ENCODE measurements around the gene RGMB. TPM values are rescaled to one million over a fixed set of nuclear protein-coding genes. Genes with fewer than 3 reads are reported as not detected.

Gene RGMB
- total and polyA plus RNA-seq, 2 donors (not counting 3 experiments of a cell fraction or from before 2014, with no cell fraction given) = 15.0 to 31.3 TPM

DNA sequence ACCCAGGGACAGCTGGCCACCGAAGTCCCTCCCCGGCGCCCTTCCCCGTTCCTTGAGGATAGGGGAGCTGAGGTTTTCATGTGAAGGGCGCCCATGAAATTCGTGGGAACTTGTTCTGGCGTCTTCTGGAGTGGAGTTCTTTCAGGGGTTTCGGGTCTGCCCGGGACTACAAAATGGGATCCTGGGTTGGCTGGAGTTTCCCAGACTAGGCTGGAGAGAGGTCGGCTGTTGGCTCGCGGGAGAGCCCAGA is 3.6 kb upstream of the RGMB start:
- peak overlapping the region; percentile 73 for H3K27ac ChIP-seq (ENCODE audit: insufficient read depth, low read depth, low read length)
- H3K4me3 ChIP-seq (replicated peaks in 1 of 3; ENCODE audit: insufficient read depth in 1 of 3, low read depth in 1 of 3, low read length in 3 of 3) = peak overlapping the region; percentile 70 to 96 (median 90)
- ChIA-PET CTCF (interaction anchor here (1.1 to 7.2 kb wide), 15 partner anchors 10 to 1538 kb away, joined by 3 to 94 read pairs (median 12); no protein-coding TSS in a partner anchor), POLR2A (no interaction called here)
- no TSS peak for BruUV-seq (replicated peaks)
- H3K9me3 ChIP-seq (replicated peaks; ENCODE audit: control insufficient read depth, insufficient read depth, low read length) = no peaks in the 10 kb centered on the region
- no peaks in the 10 kb centered on the region for H3K36me3 ChIP-seq (ENCODE audit: control insufficient read depth in 2 of 2, extremely low read depth in 1 of 2, insufficient read depth in 2 of 2, low read length in 2 of 2)
- peak overlapping the region; percentile 87 for H3K9ac ChIP-seq (replicated peaks; ENCODE audit: extremely low read depth, insufficient read depth, low read length)
- no peaks in the 10 kb centered on the region for H3K27me3 ChIP-seq (ENCODE audit: control insufficient read depth in 2 of 2, insufficient read depth in 2 of 2, low read length in 2 of 2)
- H4K20me1 ChIP-seq (replicated peaks; ENCODE audit: control insufficient read depth, extremely low read depth, insufficient read depth, low read length) = no peaks in the 10 kb centered on the region
- dilution Hi-C loops (cut with MboI; ENCODE audit: extremely low pct_ligation_motif_present, low sequenced_read_pairs) = no loop called here
- DNase-seq (ENCODE audit: low read depth, low spot score) = peak; percentile 56
- H3K4me1 ChIP-seq (ENCODE audit: control insufficient read depth, extremely low read depth, insufficient read depth, low read length) = peaks cover 20% of the 10 kb centered on the region
- FAIRE-seq = no peak
- TF ChIP-seq, protein P1, sequence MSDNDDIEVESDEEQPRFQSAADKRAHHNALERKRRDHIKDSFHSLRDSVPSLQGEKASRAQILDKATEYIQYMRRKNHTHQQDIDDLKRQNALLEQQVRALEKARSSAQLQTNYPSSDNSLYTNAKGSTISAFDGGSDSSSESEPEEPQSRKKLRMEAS (IDR thresholded peaks at IDR 0.05; ENCODE audit: insufficient read depth, insufficient read length) = no peak
- TF ChIP-seq POLR2AphosphoS5 (IDR thresholded peaks at IDR 0.05; ENCODE audit: insufficient read depth, low read depth, low read length) (no peak), GATA2 (IDR thresholded peaks at IDR 0.05; ENCODE audit: insufficient read depth, insufficient read length, low read depth, low read length) (no peak), POLR2A (IDR thresholded peaks at IDR 0.05; ENCODE audit: low read depth, low read length) (no peak), EZH2 (IDR thresholded peaks at IDR 0.05; ENCODE audit: borderline replicate concordance, low read depth, low read length, severe bottlenecking) (no peak), FOS (IDR thresholded peaks at IDR 0.05; ENCODE audit: borderline replicate concordance, insufficient read depth, low read length) (no peak)
- H3K4me2 ChIP-seq (ENCODE audit: insufficient read depth, low read length) = peak overlapping the region; percentile 98
- H3K79me2 ChIP-seq (ENCODE audit: control insufficient read depth, insufficient read depth, low read length) = peaks cover 21% of the 10 kb centered on the region
- intact Hi-C loops (cut with micrococcal nuclease) = loop anchor here (1.0 to 10.0 kb wide), 10 partner anchors 26 to 1888 kb away; partner anchors contain the start of gene LNPEP
- peak overlapping the region; percentile 99 for H2AFZ ChIP-seq (ENCODE audit: low read depth, low read length)
- no peaks in the 10 kb centered on the region for H3K9me1 ChIP-seq (replicated peaks; ENCODE audit: control insufficient read depth, extremely low read depth, insufficient read depth, low read length)

DNA sequence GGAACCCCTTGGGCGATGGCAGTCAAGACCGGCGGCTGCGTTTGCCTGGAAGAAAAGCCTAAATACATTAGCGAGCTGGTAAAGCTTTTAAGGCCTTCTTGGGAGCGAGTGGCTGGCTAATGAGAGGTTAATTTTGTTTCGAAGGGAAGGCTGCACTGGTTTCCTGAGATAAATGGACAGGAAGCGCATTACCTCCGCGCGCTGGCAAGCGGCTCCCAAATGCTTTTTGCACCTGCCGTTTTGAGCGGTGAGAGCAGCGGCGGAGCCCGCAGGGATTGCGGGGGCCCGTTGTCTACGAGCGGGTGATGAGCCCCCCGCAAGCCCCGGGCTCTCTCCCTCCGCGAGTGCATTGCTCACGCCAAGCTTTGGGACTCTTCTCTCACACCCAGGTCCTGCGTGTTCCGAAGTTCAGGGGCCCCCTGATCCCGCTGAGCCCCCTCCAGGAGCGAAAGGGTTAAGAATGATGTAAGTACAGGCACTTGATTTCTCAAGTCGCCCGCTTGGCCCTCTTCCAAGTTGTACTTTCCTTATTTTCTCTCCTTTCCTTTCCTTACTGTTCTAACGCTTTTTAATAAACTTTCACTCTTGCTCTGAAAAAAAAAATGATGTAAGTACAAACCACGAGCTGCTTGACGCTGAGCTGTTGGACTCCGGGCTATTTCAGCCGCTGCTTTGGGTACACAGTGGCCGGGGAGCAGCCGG is 3.1 kb upstream of the RGMB start:
- H3K9ac ChIP-seq (replicated peaks; ENCODE audit: extremely low read depth, insufficient read depth, low read length) = peak overlapping the region; percentile 87
- ChIA-PET POLR2A (interaction anchor here (0.6 kb wide), 2 partner anchors 723 to 1447 kb away, joined by 4 read pairs; no protein-coding TSS in a partner anchor), CTCF (interaction anchor here (1.0 to 7.2 kb wide), 17 partner anchors 10 to 1539 kb away, joined by 3 to 94 read pairs (median 10); no protein-coding TSS in a partner anchor)
- H2AFZ ChIP-seq (ENCODE audit: low read depth, low read length) = peak overlapping the region; percentile 99
- H3K4me1 ChIP-seq (ENCODE audit: control insufficient read depth, extremely low read depth, insufficient read depth, low read length) = peaks cover 25% of the 10 kb centered on the region
- H3K4me3 ChIP-seq (replicated peaks in 1 of 3; ENCODE audit: insufficient read depth in 1 of 3, low read depth in 1 of 3, low read length in 3 of 3) = peak overlapping the region; percentile 70 to 96 (median 90)
- H4K20me1 ChIP-seq (replicated peaks; ENCODE audit: control insufficient read depth, extremely low read depth, insufficient read depth, low read length) = no peaks in the 10 kb centered on the region
- H3K27ac ChIP-seq (ENCODE audit: insufficient read depth, low read depth, low read length) = peak overlapping the region; percentile 73
- peaks cover 26% of the 10 kb centered on the region for H3K79me2 ChIP-seq (ENCODE audit: control insufficient read depth, insufficient read depth, low read length)
- H3K9me1 ChIP-seq (replicated peaks; ENCODE audit: control insufficient read depth, extremely low read depth, insufficient read depth, low read length) = no peaks in the 10 kb centered on the region
- H3K36me3 ChIP-seq (ENCODE audit: control insufficient read depth in 2 of 2, extremely low read depth in 1 of 2, insufficient read depth in 2 of 2, low read length in 2 of 2) = no peaks in the 10 kb centered on the region
- DNase-seq (ENCODE audit: low read depth, low spot score) (peak; percentile 74), FAIRE-seq (peak; percentile 87)
- intact Hi-C loops (cut with micrococcal nuclease) = loop anchor here (2.0 to 10.0 kb wide), 7 partner anchors 292 to 1888 kb away; partner anchors contain the start of gene LNPEP
- no TSS peak for BruUV-seq (replicated peaks)
- H3K27me3 ChIP-seq (ENCODE audit: control insufficient read depth in 2 of 2, insufficient read depth in 2 of 2, low read length in 2 of 2) = no peaks in the 10 kb centered on the region
- TF ChIP-seq, protein P2, sequence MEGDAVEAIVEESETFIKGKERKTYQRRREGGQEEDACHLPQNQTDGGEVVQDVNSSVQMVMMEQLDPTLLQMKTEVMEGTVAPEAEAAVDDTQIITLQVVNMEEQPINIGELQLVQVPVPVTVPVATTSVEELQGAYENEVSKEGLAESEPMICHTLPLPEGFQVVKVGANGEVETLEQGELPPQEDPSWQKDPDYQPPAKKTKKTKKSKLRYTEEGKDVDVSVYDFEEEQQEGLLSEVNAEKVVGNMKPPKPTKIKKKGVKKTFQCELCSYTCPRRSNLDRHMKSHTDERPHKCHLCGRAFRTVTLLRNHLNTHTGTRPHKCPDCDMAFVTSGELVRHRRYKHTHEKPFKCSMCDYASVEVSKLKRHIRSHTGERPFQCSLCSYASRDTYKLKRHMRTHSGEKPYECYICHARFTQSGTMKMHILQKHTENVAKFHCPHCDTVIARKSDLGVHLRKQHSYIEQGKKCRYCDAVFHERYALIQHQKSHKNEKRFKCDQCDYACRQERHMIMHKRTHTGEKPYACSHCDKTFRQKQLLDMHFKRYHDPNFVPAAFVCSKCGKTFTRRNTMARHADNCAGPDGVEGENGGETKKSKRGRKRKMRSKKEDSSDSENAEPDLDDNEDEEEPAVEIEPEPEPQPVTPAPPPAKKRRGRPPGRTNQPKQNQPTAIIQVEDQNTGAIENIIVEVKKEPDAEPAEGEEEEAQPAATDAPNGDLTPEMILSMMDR (IDR thresholded peaks at IDR 0.05; ENCODE audit: extremely low read depth in 1 of 2, insufficient read depth in 1 of 2, low read depth in 1 of 2, low read length in 2 of 2) = no peak
- TF ChIP-seq JUN (IDR thresholded peaks at IDR 0.05; ENCODE audit: borderline replicate concordance, insufficient read depth, insufficient read length, low read depth) = no peak
- no peak for TF ChIP-seq FOS (IDR thresholded peaks at IDR 0.05; ENCODE audit: borderline replicate concordance, insufficient read depth, low read length)
- TF ChIP-seq POLR2AphosphoS5 (IDR thresholded peaks at IDR 0.05; ENCODE audit: insufficient read depth, low read depth, low read length) = peak; percentile 26
- no peak for TF ChIP-seq EZH2 (IDR thresholded peaks at IDR 0.05; ENCODE audit: borderline replicate concordance, low read depth, low read length, severe bottlenecking)
- TF ChIP-seq, protein P1 (IDR thresholded peaks at IDR 0.05; ENCODE audit: insufficient read depth, insufficient read length) = no peak
- no peak for TF ChIP-seq GATA2 (IDR thresholded peaks at IDR 0.05; ENCODE audit: insufficient read depth, insufficient read length, low read depth, low read length)
- TF ChIP-seq POLR2A (IDR thresholded peaks at IDR 0.05; ENCODE audit: low read depth, low read length) = no peak
- no peaks in the 10 kb centered on the region for H3K9me3 ChIP-seq (replicated peaks; ENCODE audit: control insufficient read depth, insufficient read depth, low read length)
- H3K4me2 ChIP-seq (ENCODE audit: insufficient read depth, low read length) = peak overlapping the region; percentile 98
- dilution Hi-C loops (cut with MboI; ENCODE audit: extremely low pct_ligation_motif_present, low sequenced_read_pairs) = no loop called here

All from endothelial cell of umbilical vein (primary cell).